ENCODE results near the gene PI16.

- TF ChIP-seq CTCF (IDR thresholded peaks at IDR 0.05) (no peak), POLR2AphosphoS5 (IDR thresholded peaks at IDR 0.05) (peak; percentile 10), POLR2A (IDR thresholded peaks at IDR 0.05) (no peak)
Measured at GRCh38 chr6:36973190-36973589, 18.7 kb downstream of the PI16 start.
